ENCODE data around the gene GATM. TPM values are rescaled to one million over a fixed set of nuclear protein-coding genes. Genes with fewer than 3 reads are reported as not detected.

The GATM gene
- polyA plus RNA-seq, 3 donors: 0.89 to 1.5 (median 1.5) TPM

DNA sequence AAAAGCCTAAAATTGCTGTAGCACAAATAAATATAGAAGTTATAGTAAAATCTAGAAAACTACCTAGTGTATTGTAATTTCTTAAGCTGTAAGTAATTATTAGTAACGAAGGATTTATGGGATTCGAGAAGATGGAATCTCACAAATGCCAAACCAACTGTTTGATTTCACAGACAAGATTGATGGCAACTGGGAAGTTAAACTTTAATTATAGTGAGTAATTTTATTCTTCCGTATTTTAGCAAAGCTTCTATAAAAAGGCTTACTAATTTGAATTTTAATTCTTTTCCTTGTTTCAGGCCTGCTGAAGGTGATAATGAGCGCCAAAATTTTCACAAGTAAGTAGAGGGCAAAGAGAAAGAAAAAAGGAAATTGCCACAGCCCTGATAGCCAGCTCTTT, 36.6 kb downstream of the GATM start:
- intact Hi-C loops (cut with micrococcal nuclease): no loop called here
- Histone ChIP-seq H3K9me3 (replicated peaks in 1 of 2; ENCODE audit: control insufficient read depth in 1 of 2, insufficient read depth in 1 of 2, low read length in 2 of 2) (no peaks in the 10 kb centered on the region), H3K4me2 (replicated peaks; ENCODE audit: extremely low read depth, low read length, poor library complexity, severe bottlenecking) (no peak overlapping the region)

DNA sequence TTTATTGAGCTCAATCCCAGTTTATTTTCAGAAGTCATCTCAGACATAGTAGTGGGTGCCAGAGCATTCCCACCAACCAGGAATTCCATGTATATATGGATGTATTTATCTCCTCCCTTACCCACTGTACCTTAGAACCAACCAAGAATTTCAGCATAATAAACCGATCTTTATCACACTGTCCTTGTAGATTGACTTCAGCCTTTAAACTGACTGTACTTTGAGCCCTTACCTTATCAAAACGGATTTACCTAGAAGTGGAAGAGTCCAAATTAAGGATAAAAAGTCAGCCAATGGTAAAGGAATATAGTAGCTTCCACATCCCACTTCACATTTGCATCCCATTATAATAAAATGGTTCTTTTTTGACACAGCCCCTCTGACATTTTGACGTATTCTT, 37.9 kb downstream of the GATM start:
- H3K27ac Mint-ChIP-seq: no peak overlapping the region
- H3K27me3 ChIP-seq (ENCODE audit: control insufficient read depth in 2 of 2, insufficient read depth in 2 of 2, low read length in 2 of 2): peaks cover 0 to 3% of the 10 kb centered on the region in 2 donors

More for the DNA sequence above, 36.6 kb downstream of the GATM start:
- Histone ChIP-seq H3K9ac (ENCODE audit: insufficient read depth, low read length, poor library complexity, severe bottlenecking) (no peak overlapping the region), H3K36me3 (replicated peaks in 1 of 2; ENCODE audit: control insufficient read depth in 1 of 2, insufficient read depth in 2 of 2, low read length in 2 of 2) (no peaks in the 10 kb centered on the region), H4K20me1 (ENCODE audit: insufficient read depth, low read length) (no peaks in the 10 kb centered on the region), H3K27ac (ENCODE audit: low read depth in 1 of 2, low read length in 2 of 2) (no peak overlapping the region), H3K27me3 (ENCODE audit: control insufficient read depth in 2 of 2, insufficient read depth in 2 of 2, low read length in 2 of 2) (peaks cover 0 to 3% of the 10 kb centered on the region in 2 donors), H3K79me2 (ENCODE audit: insufficient read depth, low read length) (no peaks in the 10 kb centered on the region), H3K4me3 (replicated peaks in 1 of 3; ENCODE audit: low read depth in 2 of 3, low read length in 3 of 3) (no peak overlapping the region), H2AFZ (ENCODE audit: insufficient read depth, low read depth, low read length, poor library complexity, severe bottlenecking) (no peak overlapping the region), H3K4me1 (ENCODE audit: control insufficient read depth in 1 of 2, insufficient read depth in 2 of 2, low read length in 2 of 2) (no peaks in the 10 kb centered on the region)
- Mint-ChIP-seq H3K4me3 (no peak overlapping the region), H3K9me3 (peaks cover 0 to 5% (median 1%) of the 10 kb centered on the region in 7 donors), H3K27me3 (ENCODE audit: low read depth in 3 of 3) (peaks cover 7 to 12% (median 12%) of the 10 kb centered on the region in 3 donors), H3K27ac (no peak overlapping the region), H3K4me1 (peaks cover 7% of the 10 kb centered on the region), H3K36me3 (no peaks in the 10 kb centered on the region)
- TF ChIP-seq, protein P1, sequence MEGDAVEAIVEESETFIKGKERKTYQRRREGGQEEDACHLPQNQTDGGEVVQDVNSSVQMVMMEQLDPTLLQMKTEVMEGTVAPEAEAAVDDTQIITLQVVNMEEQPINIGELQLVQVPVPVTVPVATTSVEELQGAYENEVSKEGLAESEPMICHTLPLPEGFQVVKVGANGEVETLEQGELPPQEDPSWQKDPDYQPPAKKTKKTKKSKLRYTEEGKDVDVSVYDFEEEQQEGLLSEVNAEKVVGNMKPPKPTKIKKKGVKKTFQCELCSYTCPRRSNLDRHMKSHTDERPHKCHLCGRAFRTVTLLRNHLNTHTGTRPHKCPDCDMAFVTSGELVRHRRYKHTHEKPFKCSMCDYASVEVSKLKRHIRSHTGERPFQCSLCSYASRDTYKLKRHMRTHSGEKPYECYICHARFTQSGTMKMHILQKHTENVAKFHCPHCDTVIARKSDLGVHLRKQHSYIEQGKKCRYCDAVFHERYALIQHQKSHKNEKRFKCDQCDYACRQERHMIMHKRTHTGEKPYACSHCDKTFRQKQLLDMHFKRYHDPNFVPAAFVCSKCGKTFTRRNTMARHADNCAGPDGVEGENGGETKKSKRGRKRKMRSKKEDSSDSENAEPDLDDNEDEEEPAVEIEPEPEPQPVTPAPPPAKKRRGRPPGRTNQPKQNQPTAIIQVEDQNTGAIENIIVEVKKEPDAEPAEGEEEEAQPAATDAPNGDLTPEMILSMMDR (IDR thresholded peaks at IDR 0.05): no peak
- WGBS (ENCODE audit: insufficient coverage): 100% methylated on average over 1 of the region's 4 CpGs
- no peak for DNase-seq

More for the DNA sequence above, 37.9 kb downstream of the GATM start:
- Histone ChIP-seq H3K36me3 (replicated peaks in 1 of 2; ENCODE audit: control insufficient read depth in 1 of 2, insufficient read depth in 2 of 2, low read length in 2 of 2) (no peaks in the 10 kb centered on the region), H3K79me2 (ENCODE audit: insufficient read depth, low read length) (no peaks in the 10 kb centered on the region), H3K9ac (ENCODE audit: insufficient read depth, low read length, poor library complexity, severe bottlenecking) (no peak overlapping the region), H3K27ac (ENCODE audit: low read depth in 1 of 2, low read length in 2 of 2) (no peak overlapping the region), H3K4me3 (replicated peaks in 1 of 3; ENCODE audit: low read depth in 2 of 3, low read length in 3 of 3) (no peak overlapping the region), H2AFZ (ENCODE audit: insufficient read depth, low read depth, low read length, poor library complexity, severe bottlenecking) (no peak overlapping the region), H3K9me3 (replicated peaks in 1 of 2; ENCODE audit: control insufficient read depth in 1 of 2, insufficient read depth in 1 of 2, low read length in 2 of 2) (no peaks in the 10 kb centered on the region), H4K20me1 (ENCODE audit: insufficient read depth, low read length) (no peaks in the 10 kb centered on the region), H3K4me2 (replicated peaks; ENCODE audit: extremely low read depth, low read length, poor library complexity, severe bottlenecking) (no peak overlapping the region), H3K4me1 (ENCODE audit: control insufficient read depth in 1 of 2, insufficient read depth in 2 of 2, low read length in 2 of 2) (no peaks in the 10 kb centered on the region)
- peaks cover 5 to 12% (median 11%) of the 10 kb centered on the region in 3 donors for H3K27me3 Mint-ChIP-seq (ENCODE audit: low read depth in 3 of 3)
- no peak for DNase-seq
- WGBS (ENCODE audit: insufficient coverage): no CpG with 5 or more reads among the region's 3 CpGs
- no peak overlapping the region for H3K4me3 Mint-ChIP-seq
- no peaks in the 10 kb centered on the region for H3K36me3 Mint-ChIP-seq
- TF ChIP-seq, protein P1 (IDR thresholded peaks at IDR 0.05): no peak
- intact Hi-C loops (cut with micrococcal nuclease): no loop called here
- H3K9me3 Mint-ChIP-seq: peaks cover 0 to 5% (median 1%) of the 10 kb centered on the region in 7 donors
- peaks cover 12% of the 10 kb centered on the region for H3K4me1 Mint-ChIP-seq

Data from CD14-positive monocyte (primary cell).